HG03457 (cell line): ENCODE results near the gene IMMP2L.
"Not testable (repeated sequence)": the region's sequence is repeated elsewhere in the genome, so short reads cannot be mapped to it uniquely, and the experiment has no call there.

ENCODE experiments used
- ATAC-seq: cut with Tn5 transposase; IDR thresholded peaks from one replicate; pipeline ENCODE4 v1.9.1; 2021; ENCODE audit warnings: moderate number of reproducible peaks; ENCODE audit not compliant: unreplicated experiment

Gene IMMP2L

GRCh38 chr7:111510584-111511378 lies 51.5 kb downstream of the IMMP2L start:
- ATAC-seq: no peak

GRCh38 chr7:111510062-111510461 lies 52.2 kb downstream of the IMMP2L start:
- no peak for ATAC-seq

- ATAC-seq: no peak
Measured at GRCh38 chr7:111509288-111509687, 53.0 kb downstream of the IMMP2L start.

- ATAC-seq: no peak
Measured at GRCh38 chr7:111508387-111508786, 53.9 kb downstream of the IMMP2L start.

GRCh38 chr7:111505422-111505821 lies 56.9 kb downstream of the IMMP2L start:
- not testable (repeated sequence) for ATAC-seq

GRCh38 chr7:111501799-111502198 lies 60.5 kb downstream of the IMMP2L start:
- ATAC-seq: not testable (repeated sequence)

- no peak for ATAC-seq
Measured at GRCh38 chr7:111499027-111499426, 63.3 kb downstream of the IMMP2L start.

GRCh38 chr7:111498391-111499007 lies 63.8 kb downstream of the IMMP2L start:
- no peak for ATAC-seq

GRCh38 chr7:111495173-111495810 lies 67.0 kb downstream of the IMMP2L start:
- ATAC-seq: no peak

- no peak for ATAC-seq
Measured at GRCh38 chr7:111492234-111492633, 70.1 kb downstream of the IMMP2L start.

GRCh38 chr7:111486472-111487142 lies 75.7 kb downstream of the IMMP2L start:
- no peak for ATAC-seq

- ATAC-seq: no peak
Measured at GRCh38 chr7:111485701-111486380, 76.5 kb downstream of the IMMP2L start.

GRCh38 chr7:111483078-111483477 lies 79.2 kb downstream of the IMMP2L start:
- no peak for ATAC-seq

GRCh38 chr7:111477462-111478225 lies 84.6 kb downstream of the IMMP2L start:
- no peak for ATAC-seq

- ATAC-seq: no peak
Measured at GRCh38 chr7:111476586-111477293, 85.6 kb downstream of the IMMP2L start.

- no peak for ATAC-seq
Measured at GRCh38 chr7:111475959-111476358, 86.3 kb downstream of the IMMP2L start.

- no peak for ATAC-seq
Measured at GRCh38 chr7:111475419-111475748, 86.9 kb downstream of the IMMP2L start.

- ATAC-seq: no peak
Measured at GRCh38 chr7:111474723-111475418, 87.4 kb downstream of the IMMP2L start.
